Cardiac fibroblast (primary cell): ENCODE data around the gene CGB3.
"Not testable (repeated sequence)": the region's sequence is repeated elsewhere in the genome, so short reads cannot be mapped to it uniquely, and the experiment has no call there.

Experiments
- DNase-seq, 2 donors: peaks; one replicate each; pipeline versions ENCODE4 v3.0.0 to v3.0.0-alpha.2; 2010; ENCODE audit warnings: low read depth in 2 of 2
- H3K4me3 ChIP-seq, 2 donors: replicated peaks in 1 of 2; 1 replicate in 1 of 2; 2 replicates in 1 of 2; pipeline ENCODE4 v1.5.1; 2011; ENCODE audit warnings: low read depth in 2 of 2, low read length in 2 of 2, mild to moderate bottlenecking in 2 of 2, moderate library complexity in 1 of 2
- CTCF ChIP-seq: IDR thresholded peaks from one replicate; pipeline ENCODE4 v1.5.1; 2011; ENCODE audit warnings: low read depth, mild to moderate bottlenecking, low read length, inconsistent platforms

Gene CGB3

GRCh38 chr19:49031642-49032301, 7.6 kb upstream of the CGB3 start, which contains the start of gene CGB2:
Gene CGB2 (plus strand): TSS chr19:49031890. CDS start chr19:49032096, 206 bp downstream.
- TF ChIP-seq CTCF, result peak; percentile 51
- H3K4me3 ChIP-seq, result not testable (repeated sequence)
- DNase-seq, result peak in 1 of 2 donors; percentile 51

- DNase-seq, H3K4me3 ChIP-seq: not testable (repeated sequence)
These were observed 6.2 kb upstream of the CGB3 start for GRCh38 chr19:49030323-49030722.

GRCh38 chr19:49029749-49030148, 5.6 kb upstream of the CGB3 start:
- DNase-seq, result peak in 1 of 2 donors; percentile 35
- not testable (repeated sequence) for H3K4me3 ChIP-seq

GRCh38 chr19:49028686-49029085, 4.6 kb upstream of the CGB3 start:
- not testable (repeated sequence) for DNase-seq, H3K4me3 ChIP-seq

- H3K4me3 ChIP-seq, DNase-seq: not testable (repeated sequence)
These were observed 1.5 kb upstream of the CGB3 start for GRCh38 chr19:49025599-49025998.

- H3K4me3 ChIP-seq, DNase-seq: not testable (repeated sequence)
These were observed 955 bp upstream of the CGB3 start for GRCh38 chr19:49025088-49025487.

GRCh38 chr19:49022116-49022515, 2.0 kb downstream of the CGB3 start:
- no peak for DNase-seq
- H3K4me3 ChIP-seq, result no peak overlapping the region
- TF ChIP-seq CTCF, result no peak

- no peak overlapping the region for H3K4me3 ChIP-seq
- peak; percentile 16 to 44 for DNase-seq
- TF ChIP-seq CTCF, result no peak
These were observed 2.9 kb downstream of the CGB3 start for GRCh38 chr19:49020931-49021895.

- TF ChIP-seq CTCF, result no peak
- no peak for DNase-seq
- H3K4me3 ChIP-seq, result no peak overlapping the region
These were observed 3.8 kb downstream of the CGB3 start for GRCh38 chr19:49020342-49020741.
